HL-60/S4 treated with phorbol 12-myristate 13-acetate at 8.2 ng/mL for 4 days and 3 days (cell line): ENCODE data around the gene SSTR3.
"Not testable (repeated sequence)": the region's sequence is repeated elsewhere in the genome, so short reads cannot be mapped to it uniquely, and the experiment has no call there.

Source experiments
- in situ Hi-C: fragments of 300-500 bp; cut with MboI; formaldehyde crosslinking; loops from 2 replicates; pipeline ENCODE4 v1.15.0; 2022; ENCODE audit warnings: low sequenced_read_pairs

The SSTR3 gene

DNA sequence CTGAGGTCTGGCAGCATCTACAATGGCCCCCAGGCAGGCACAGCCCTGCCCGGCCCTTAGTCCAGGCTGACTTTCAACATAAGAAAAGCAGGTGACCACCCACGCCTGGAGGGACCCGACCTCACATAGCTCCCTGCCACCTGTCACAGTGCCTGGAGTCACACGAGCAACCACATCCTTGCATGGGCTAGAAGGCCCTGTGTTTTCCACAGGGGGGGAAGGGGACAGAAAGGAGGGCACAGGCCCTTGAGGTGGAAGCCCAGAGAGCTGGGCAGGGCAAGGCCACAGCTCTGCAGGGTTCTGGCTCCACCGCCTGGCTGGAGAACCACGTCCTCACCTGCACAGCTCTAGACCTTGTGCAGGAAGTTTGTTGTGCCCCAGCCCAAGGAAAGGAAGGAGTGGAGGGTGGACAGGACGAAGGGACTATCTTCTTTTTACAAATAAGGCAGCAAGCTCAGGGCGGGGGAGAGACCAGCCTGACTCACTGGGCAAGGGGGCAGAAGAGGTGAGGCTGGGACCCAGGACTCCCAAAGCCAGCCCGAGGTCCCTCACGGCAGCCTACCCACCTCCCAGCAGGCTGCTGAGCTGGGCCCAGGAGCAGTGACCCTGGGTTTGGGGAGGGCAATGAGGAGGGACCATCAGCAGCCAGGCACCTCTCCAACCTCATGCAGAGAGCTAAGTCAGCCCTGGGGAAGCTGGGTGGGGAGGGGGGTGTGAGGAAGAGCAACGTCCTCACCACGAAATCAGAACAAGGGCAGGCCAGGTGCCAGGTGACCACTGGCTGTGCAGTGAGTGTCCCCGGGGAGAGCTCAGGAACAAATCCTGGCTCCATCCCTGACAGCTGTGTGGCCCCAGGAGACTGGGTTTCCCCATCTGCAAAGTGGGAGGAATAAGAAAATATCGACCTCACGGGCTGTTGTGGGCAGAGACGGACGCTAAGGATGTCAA lies 28.6 kb downstream of the SSTR3 start:
- in situ Hi-C loops: no loop called here

DNA sequence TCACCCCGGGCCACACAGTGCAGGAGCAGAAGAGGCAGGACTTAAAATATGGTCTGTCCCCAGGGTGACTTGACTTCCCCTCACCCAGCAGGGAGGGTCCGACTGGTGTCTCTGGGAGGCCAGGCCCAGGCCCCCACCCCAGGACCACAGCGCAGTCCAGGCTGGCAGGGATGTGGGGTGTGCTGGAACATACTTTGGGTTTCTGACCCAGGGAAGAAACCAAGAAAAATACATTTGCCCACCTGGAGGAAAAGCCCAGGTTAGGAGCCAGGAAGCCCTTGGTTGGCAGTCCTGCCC lies 29.4 kb downstream of the SSTR3 start:
- in situ Hi-C loops: no loop called here

- in situ Hi-C loops: no loop called here
Observed at GRCh38 chr22:37182101-37182948, 30.0 kb downstream of the SSTR3 start.

- in situ Hi-C loops: no loop called here
Observed at GRCh38 chr22:37181681-37182080, 30.6 kb downstream of the SSTR3 start.

- in situ Hi-C loops: no loop called here
Observed at GRCh38 chr22:37180531-37181231, 31.6 kb downstream of the SSTR3 start.

DNA sequence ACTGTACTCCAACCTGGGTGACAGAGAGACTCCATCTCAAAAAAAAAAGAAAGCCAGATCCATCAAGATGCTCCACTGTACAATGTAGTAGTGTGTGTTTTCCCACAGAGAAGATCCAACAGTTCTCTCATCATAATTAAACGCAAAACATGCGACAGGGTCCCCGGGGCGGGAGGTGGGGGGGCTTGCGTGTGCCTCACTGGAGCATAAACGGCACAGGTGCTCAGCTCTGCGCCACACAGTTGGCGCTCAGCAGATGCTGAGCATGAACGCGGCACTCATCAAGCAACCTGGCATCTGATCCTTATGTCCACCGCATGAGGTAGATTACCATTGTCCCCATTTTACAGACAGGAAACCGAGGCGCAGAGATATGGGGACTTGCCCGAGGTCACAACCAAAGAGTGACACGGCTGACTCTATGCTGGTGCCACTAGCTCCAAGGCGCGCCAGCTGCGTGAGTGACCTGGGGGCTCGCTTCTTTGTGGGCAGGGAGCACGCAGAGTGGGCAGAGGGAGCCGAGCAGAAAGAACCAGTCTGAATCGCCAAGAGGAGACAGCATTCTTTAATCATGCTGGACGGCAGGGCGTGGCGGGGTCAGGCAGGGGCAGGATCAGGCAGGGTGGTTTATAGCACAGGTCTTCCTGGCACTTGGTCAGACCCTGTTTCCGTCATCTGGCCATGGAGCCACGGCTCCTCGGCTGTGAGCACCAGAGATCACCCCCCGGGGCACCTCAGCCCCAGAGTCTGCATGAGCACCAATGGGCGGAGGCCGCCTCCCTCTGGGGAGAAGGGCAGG lies 32.5 kb downstream of the SSTR3 start:
- in situ Hi-C loops: no loop called here

DNA sequence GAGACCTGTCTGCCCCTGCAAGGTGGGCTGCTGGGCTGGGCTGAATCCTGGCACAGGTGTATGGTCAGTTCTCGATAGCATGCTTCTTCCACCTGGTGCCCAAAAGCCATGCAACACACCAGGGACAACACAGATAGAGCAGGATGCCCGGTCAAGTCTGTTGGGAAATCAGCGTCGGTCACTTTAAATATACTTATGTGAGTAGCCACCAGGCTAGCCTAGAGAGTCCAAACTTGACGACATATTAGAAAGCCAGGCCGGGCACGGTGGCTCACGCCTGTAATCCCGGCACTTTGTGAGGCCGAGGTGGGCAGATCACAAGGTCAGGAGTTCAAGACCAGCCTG lies 33.2 kb downstream of the SSTR3 start:
- in situ Hi-C loops: no loop called here

DNA sequence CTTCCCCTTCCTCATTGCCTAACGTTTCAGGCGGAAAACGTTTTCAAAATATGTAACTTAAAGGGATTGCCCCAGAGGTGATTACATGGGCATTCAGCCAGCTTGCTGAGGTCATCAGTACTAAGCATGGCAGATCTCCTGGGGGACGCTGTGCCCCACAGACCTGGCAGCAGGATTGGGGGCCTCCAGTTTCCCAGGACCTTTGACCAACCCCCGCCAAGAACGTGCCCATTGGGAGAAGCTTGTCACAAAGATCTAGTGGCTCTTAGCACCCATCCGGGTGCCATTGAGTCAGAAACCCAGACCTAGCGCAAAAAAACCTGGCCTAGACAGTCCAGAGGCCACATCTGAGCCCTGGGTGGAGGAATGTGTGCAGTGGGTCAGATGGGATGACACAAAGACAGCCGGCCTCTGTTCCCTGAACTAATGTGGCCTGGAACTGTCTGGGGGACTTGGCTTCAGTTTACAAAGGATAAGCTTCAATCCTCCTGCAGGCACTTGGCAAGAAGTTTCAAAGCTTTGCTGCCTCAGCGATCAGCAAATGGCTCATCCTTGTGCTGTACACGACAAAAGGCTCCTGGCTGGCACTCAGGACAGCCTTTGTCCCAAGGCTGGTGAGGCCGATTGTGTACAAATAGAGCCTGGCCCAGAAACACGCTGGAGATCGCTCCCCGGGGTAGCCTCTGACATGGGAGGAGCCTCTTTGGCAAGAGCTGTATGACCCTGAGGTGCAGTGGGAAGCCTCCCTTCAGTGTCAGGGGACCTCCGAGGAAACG lies 33.7 kb downstream of the SSTR3 start:
- in situ Hi-C loops: no loop called here

GRCh38 chr22:37177755-37178154 lies 34.5 kb downstream of the SSTR3 start:
- in situ Hi-C loops: no loop called here

DNA sequence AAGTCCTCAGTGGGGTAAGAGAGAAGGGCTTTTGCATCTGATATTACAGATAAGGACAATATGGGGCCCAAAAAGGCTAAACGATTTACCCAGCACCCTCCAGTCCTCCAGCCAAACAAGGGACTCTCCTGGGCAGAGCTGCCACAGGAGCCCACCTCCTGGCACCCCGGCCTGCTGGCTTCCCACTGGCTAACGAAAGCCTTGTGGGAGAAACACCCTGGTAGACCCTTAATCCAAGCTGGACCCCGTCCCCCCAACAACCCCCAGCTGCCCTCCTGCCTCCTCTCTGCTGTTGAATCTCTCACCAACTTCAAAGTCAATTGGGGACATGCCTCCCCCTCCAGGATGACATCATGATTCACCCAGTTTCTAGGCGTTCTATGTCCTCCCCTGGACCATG lies 35.1 kb downstream of the SSTR3 start:
- in situ Hi-C loops: no loop called here

GRCh38 chr22:37176464-37177061 lies 35.7 kb downstream of the SSTR3 start:
- in situ Hi-C loops: no loop called here

- in situ Hi-C loops: no loop called here
Observed at GRCh38 chr22:37175414-37176281, 36.6 kb downstream of the SSTR3 start.

DNA sequence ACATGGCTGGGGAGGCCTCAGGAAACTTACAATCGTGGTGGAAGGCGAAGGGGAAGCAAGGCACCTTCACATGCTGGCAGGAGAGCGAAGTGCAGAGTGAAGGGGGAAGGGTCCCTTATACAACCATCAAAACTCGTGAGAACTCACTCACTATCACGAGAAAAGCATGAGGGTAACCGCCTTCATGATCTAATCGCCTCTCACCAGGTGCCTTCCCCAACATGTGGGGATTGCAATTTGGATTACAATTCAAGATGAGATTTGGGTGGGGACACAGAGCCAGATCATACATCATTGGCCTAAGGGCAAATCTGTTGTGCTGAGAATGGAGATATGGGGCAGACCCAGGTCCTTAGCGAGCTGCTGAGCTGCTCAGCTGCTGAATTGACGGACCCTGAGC lies 37.3 kb downstream of the SSTR3 start:
- in situ Hi-C loops: no loop called here

DNA sequence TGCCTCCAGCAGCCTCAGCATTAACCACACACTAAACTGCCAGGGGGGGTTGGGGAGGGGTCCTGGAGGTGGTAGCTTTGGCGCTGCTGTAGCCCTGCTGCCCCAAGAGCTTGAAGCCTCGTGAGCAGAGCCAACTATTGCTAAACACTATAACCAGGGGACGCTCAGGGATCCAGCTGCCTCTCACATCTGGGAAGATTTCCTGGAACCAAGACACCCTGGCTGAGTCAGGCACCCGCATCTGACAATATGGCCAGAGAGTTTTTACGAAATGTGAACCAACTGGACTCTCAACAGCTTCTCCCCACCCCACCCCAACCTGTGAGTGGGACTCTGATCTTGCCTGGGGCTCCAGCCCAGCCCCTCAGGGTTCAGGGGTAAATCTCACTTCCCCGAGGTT lies 38.6 kb downstream of the SSTR3 start:
- in situ Hi-C loops: no loop called here

- in situ Hi-C loops: no loop called here
Observed at GRCh38 chr22:37172266-37173245, 39.7 kb downstream of the SSTR3 start.

GRCh38 chr22:37171662-37172061 lies 40.6 kb downstream of the SSTR3 start:
- in situ Hi-C loops: no loop called here

DNA sequence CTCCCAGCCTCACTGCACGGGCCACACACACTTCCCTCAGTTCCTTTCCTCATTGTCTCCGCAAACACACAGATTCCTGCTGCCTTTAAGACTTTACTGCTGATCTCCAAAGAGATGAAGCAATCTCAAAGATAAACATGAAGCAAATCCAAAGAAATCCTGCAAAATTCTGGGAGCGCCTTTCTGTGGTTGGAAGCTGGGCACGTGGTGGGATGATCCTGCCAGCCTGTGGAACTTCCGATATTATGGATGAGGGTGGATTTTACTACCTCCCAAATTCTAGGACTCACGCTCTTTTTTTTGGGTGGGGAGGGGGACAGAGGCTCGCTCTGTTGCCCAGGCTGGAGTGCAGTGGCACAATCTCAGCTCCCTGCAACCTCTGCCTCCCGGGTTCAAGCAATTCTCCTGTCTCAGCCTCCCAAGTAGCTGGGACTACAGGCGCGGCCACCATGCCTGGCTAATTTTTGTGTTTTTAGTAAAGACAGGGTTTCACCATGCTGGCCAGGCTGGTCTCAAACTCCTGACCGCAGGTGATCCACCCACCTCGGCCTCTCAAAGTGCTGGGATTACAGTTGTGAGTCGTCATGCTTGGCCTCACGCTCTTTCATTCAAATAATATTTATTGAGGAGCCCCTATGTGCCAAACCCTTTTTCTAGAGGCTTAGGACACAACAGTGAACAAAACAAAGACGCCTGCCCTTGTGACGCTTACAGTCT lies 41.4 kb downstream of the SSTR3 start:
- in situ Hi-C loops: not testable (repeated sequence)
